Measurements from ENCODE around the gene R3HDM2.

DNA sequence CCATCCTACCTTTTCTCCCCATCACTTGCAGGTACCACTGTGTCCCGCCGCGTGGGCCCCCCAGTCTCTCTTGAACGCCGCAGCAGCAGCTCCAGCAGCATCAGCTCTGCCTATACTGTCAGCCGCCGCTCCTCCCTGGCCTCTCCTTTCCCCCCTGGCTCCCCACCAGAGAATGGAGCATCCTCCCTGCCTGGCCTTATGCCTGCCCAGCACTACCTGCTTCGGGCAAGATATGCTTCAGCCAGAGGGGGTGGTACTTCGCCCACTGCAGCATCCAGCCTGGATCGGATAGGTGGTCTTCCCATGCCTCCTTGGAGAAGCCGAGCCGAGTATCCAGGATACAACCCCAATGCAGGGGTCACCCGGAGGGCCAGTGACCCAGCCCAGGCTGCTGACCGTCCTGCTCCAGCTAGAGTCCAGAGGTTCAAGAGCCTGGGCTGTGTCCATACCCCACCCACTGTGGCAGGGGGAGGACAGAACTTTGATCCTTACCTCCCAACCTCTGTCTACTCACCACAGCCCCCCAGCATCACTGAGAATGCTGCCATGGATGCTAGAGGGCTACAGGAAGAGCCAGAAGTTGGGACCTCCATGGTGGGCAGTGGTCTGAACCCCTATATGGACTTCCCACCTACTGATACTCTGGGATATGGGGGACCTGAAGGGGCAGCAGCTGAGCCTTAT is 39.6 kb upstream of the R3HDM2 start:
- TF ChIP-seq, protein P1, sequence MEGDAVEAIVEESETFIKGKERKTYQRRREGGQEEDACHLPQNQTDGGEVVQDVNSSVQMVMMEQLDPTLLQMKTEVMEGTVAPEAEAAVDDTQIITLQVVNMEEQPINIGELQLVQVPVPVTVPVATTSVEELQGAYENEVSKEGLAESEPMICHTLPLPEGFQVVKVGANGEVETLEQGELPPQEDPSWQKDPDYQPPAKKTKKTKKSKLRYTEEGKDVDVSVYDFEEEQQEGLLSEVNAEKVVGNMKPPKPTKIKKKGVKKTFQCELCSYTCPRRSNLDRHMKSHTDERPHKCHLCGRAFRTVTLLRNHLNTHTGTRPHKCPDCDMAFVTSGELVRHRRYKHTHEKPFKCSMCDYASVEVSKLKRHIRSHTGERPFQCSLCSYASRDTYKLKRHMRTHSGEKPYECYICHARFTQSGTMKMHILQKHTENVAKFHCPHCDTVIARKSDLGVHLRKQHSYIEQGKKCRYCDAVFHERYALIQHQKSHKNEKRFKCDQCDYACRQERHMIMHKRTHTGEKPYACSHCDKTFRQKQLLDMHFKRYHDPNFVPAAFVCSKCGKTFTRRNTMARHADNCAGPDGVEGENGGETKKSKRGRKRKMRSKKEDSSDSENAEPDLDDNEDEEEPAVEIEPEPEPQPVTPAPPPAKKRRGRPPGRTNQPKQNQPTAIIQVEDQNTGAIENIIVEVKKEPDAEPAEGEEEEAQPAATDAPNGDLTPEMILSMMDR (IDR thresholded peaks at IDR 0.05 in 8 of 11, conservative IDR thresholded peaks at IDR 0.05 in 3 of 11), result no peak
- no peak for TF ChIP-seq POLR2A (IDR thresholded peaks at IDR 0.05)
